ENCODE results near the gene CTSE.
"Not testable (repeated sequence)": the region's sequence is repeated elsewhere in the genome, so short reads cannot be mapped to it uniquely, and the experiment has no call there.

CTSE gene

DNA sequence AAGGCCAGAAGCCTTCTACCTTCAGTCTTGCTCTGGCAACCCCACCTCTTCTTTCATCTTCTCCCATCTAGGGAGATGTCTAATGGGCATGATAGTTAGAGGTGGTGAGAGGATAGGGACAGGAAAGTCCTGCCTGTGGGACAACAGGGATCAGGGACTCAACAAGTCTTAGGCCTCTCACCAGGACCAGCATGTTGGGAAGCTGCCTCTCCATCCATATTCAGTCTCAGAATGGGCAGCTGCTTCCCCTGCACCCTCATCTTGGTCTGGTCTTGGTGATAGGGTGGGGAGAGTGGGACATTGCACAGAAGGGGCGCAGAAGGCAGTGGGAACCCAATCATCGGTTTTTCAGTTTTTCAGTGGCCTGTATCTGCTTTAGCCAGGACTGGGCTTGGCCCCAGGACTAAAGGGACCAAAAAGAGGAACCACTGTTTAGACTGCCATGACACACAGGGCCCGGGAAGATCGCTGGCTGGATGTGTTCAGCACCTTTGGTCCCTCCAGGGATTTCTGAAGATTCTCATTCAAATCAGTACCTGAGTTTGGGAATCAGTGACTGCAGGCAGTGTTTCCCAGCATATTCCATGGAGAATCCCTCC, 42.0 kb upstream of the CTSE start:
- no peak overlapping the region for H3K4me3 ChIP-seq (replicated peaks; ENCODE audit: low read depth, low read length)
- DNase-seq (ENCODE audit: extremely low read depth, insufficient read length), result no peak
- H3K36me3 ChIP-seq (ENCODE audit: control insufficient read depth, insufficient read depth, low read length), result peaks cover 11% of the 10 kb centered on the region
- TF ChIP-seq, protein P1, sequence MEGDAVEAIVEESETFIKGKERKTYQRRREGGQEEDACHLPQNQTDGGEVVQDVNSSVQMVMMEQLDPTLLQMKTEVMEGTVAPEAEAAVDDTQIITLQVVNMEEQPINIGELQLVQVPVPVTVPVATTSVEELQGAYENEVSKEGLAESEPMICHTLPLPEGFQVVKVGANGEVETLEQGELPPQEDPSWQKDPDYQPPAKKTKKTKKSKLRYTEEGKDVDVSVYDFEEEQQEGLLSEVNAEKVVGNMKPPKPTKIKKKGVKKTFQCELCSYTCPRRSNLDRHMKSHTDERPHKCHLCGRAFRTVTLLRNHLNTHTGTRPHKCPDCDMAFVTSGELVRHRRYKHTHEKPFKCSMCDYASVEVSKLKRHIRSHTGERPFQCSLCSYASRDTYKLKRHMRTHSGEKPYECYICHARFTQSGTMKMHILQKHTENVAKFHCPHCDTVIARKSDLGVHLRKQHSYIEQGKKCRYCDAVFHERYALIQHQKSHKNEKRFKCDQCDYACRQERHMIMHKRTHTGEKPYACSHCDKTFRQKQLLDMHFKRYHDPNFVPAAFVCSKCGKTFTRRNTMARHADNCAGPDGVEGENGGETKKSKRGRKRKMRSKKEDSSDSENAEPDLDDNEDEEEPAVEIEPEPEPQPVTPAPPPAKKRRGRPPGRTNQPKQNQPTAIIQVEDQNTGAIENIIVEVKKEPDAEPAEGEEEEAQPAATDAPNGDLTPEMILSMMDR (IDR thresholded peaks at IDR 0.05; ENCODE audit: insufficient read depth, low read length, poor library complexity, severe bottlenecking), result no peak
- H3K27me3 ChIP-seq (replicated peaks; ENCODE audit: control insufficient read depth, insufficient read depth, low read length), result no peaks in the 10 kb centered on the region

DNA sequence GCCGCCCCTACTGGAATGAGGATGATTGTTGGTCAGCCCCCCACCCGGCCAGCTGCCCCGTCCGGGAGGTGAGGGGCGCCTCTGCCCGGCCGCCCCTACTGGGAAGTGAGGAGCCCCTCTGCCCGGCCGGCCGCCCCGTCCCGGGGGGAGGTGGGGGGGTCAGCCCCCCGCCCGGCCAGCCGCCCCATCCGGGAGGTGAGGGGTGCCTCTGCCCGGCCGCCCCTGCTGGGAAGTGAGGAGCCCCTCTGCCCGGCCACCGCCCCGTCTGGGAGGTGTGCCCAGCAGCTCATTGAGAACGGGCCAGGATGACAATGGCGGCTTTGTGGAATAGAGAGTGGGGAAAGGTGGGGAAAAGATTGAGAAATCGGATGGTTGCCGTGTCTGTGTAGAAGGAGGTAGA, 40.8 kb upstream of the CTSE start:
- not testable (repeated sequence) for DNase-seq (ENCODE audit: extremely low read depth, insufficient read length); H3K27me3 ChIP-seq (replicated peaks; ENCODE audit: control insufficient read depth, insufficient read depth, low read length); H3K4me3 ChIP-seq (replicated peaks; ENCODE audit: low read depth, low read length)
- H3K36me3 ChIP-seq (ENCODE audit: control insufficient read depth, insufficient read depth, low read length), result peaks cover 15% of the 10 kb centered on the region

DNA sequence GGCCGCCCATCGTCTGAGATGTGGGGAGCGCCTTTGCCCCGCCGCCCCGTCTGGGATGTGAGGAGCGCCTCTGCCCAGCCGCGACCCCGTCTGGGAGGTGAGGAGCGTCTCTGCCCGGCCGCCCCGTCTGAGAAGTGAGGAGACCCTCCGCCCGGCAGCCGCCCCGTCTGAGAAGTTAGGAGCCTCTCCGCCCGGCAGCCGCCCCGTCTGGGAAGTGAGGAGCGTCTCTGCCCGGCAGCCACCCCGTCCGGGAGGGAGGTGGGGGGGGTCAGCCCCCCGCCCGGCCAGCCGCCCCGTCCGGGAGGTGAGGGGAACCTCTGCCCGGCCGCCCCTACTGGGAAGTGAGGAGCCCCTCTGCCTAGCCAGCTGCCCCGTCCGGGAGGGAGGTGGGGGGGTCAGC, 40.3 kb upstream of the CTSE start:
- H3K4me3 ChIP-seq (replicated peaks; ENCODE audit: low read depth, low read length); H3K27me3 ChIP-seq (replicated peaks; ENCODE audit: control insufficient read depth, insufficient read depth, low read length); DNase-seq (ENCODE audit: extremely low read depth, insufficient read length): not testable (repeated sequence)
- peaks cover 18% of the 10 kb centered on the region for H3K36me3 ChIP-seq (ENCODE audit: control insufficient read depth, insufficient read depth, low read length)

DNA sequence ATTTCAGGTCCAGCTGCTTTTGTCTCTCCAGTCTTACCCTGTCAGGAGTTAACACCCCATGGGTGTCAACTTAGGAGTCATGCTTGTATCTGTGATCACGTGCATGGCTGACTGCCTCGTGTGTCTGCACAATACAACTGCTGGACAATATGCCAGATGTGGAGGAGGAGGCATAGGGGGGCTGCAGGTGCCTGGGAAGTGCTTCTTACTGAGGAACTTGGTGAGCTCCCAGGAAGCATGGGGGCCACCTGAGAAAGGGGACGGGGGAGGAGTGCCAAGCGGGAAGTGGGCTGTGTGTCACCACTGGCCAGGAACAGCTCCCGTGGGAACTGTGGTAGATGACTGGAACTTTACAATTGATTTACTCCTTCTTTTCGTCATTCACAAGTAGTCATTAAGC, 38.8 kb upstream of the CTSE start:
- no peak for DNase-seq (ENCODE audit: extremely low read depth, insufficient read length)
- Histone ChIP-seq H3K27me3 (replicated peaks; ENCODE audit: control insufficient read depth, insufficient read depth, low read length) (no peaks in the 10 kb centered on the region), H3K4me3 (replicated peaks; ENCODE audit: low read depth, low read length) (no peak overlapping the region), H3K36me3 (ENCODE audit: control insufficient read depth, insufficient read depth, low read length) (peaks cover 16% of the 10 kb centered on the region)
- TF ChIP-seq, protein P1 (IDR thresholded peaks at IDR 0.05; ENCODE audit: insufficient read depth, low read length, poor library complexity, severe bottlenecking), result no peak

DNA sequence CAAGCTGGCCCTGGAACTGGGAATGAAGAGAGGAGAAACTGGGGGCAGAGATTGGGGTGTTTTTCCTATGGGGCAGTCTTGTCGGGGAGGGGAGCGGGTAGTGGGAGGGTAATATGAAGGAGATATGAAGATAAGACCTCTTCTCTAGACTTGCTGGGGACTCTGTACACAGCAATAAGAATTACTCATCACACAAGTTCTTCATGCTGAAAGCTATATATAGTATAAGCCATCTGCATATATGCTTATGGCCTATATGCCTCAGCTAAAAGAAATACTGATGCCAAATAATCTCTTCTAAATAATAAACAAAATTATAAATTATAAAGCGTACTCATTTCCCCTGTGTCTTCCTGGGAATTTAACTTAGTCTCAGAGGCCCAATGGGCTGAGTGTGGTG, 37.1 kb upstream of the CTSE start:
- Histone ChIP-seq H3K36me3 (ENCODE audit: control insufficient read depth, insufficient read depth, low read length) (peaks cover 14% of the 10 kb centered on the region), H3K4me3 (replicated peaks; ENCODE audit: low read depth, low read length) (no peak overlapping the region), H3K27me3 (replicated peaks; ENCODE audit: control insufficient read depth, insufficient read depth, low read length) (no peaks in the 10 kb centered on the region)
- TF ChIP-seq, protein P1 (IDR thresholded peaks at IDR 0.05; ENCODE audit: insufficient read depth, low read length, poor library complexity, severe bottlenecking), result no peak
- no peak for DNase-seq (ENCODE audit: extremely low read depth, insufficient read length)

DNA sequence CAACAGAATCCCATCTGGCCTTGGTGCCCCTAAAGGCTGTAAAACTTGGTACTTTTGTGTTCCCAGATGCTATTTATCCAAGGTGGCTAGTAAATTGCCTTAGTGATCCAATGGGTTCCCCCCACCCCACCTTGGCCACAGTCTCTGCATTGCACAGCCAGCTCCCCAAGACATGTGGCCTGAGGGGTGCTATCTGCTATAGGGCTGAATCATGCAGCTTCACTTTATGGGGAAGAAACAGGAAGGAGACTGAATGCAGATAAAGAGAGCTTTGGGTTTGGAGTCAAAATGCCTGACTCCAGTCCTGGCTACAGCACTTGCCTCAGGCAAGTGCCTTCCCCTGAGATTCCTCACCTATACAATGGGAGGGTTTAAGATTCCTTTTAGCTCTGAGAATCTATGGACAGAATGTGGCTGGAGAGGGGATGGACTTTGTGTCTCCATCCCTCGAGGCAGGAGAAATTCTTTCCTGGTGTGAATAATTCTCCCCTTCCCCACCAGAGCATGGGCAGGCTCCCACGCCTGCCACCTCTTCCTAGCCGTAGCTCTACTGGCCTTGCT, 35.7 kb upstream of the CTSE start:
- H3K36me3 ChIP-seq (ENCODE audit: control insufficient read depth, insufficient read depth, low read length), result peaks cover 14% of the 10 kb centered on the region
- TF ChIP-seq, protein P1 (IDR thresholded peaks at IDR 0.05; ENCODE audit: insufficient read depth, low read length, poor library complexity, severe bottlenecking), result no peak
- DNase-seq (ENCODE audit: extremely low read depth, insufficient read length), result no peak
- H3K27me3 ChIP-seq (replicated peaks; ENCODE audit: control insufficient read depth, insufficient read depth, low read length), result no peaks in the 10 kb centered on the region
- H3K4me3 ChIP-seq (replicated peaks; ENCODE audit: low read depth, low read length), result no peak overlapping the region

DNA sequence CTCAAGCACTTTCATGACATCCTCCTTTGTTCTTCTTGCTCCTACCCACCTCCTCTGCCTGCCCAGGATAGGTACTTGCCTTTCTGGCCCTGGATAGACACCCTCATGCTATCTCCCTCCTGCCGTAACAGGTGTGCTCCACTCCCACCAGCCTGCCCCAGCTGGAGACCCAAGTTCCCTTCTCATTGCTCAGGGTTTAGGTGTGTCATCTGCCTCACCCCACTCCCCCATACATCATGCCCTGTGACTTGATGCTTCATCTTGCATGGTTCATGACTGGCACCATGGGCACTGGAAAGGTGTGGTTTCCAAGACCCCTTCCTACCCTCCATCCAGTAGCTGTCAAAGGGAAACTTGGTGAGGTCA, 35.2 kb upstream of the CTSE start:
- Histone ChIP-seq H3K27me3 (replicated peaks; ENCODE audit: control insufficient read depth, insufficient read depth, low read length) (no peaks in the 10 kb centered on the region), H3K4me3 (replicated peaks; ENCODE audit: low read depth, low read length) (no peak overlapping the region), H3K36me3 (ENCODE audit: control insufficient read depth, insufficient read depth, low read length) (peaks cover 14% of the 10 kb centered on the region)
- TF ChIP-seq, protein P1 (IDR thresholded peaks at IDR 0.05; ENCODE audit: insufficient read depth, low read length, poor library complexity, severe bottlenecking), result no peak
- no peak for DNase-seq (ENCODE audit: extremely low read depth, insufficient read length)

DNA sequence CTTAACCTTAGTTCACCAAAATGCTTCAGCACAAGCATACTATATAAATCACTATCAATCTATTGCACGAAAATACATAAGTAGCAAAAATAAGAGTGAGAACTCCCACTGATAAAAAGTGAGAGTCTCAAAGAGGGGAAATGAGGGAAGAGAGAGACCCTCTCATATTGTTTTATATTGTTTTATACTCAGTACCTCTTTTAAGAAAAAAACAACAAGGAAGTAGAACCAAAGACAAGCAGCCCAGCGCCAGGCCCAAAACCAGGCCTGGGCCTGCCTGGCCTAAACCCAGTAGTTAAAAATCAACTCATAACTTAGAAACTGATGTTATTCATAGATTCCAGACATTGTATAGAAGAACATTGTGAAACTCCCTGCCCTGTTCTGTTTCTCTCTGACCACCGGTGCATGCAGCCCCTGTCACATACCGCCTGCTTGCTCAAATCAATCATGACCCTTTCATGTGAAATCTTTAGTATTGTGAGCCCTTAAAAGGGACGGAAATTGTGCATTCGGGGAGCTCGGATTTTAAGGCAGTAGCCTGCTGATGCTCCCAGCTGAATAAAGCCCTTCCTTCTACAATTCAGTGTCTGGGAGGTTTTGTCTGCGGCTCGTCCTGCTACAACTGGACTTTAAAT, 34.7 kb upstream of the CTSE start:
- not testable (repeated sequence) for H3K27me3 ChIP-seq (replicated peaks; ENCODE audit: control insufficient read depth, insufficient read depth, low read length); H3K4me3 ChIP-seq (replicated peaks; ENCODE audit: low read depth, low read length); DNase-seq (ENCODE audit: extremely low read depth, insufficient read length)
- H3K36me3 ChIP-seq (ENCODE audit: control insufficient read depth, insufficient read depth, low read length), result peaks cover 14% of the 10 kb centered on the region

DNA sequence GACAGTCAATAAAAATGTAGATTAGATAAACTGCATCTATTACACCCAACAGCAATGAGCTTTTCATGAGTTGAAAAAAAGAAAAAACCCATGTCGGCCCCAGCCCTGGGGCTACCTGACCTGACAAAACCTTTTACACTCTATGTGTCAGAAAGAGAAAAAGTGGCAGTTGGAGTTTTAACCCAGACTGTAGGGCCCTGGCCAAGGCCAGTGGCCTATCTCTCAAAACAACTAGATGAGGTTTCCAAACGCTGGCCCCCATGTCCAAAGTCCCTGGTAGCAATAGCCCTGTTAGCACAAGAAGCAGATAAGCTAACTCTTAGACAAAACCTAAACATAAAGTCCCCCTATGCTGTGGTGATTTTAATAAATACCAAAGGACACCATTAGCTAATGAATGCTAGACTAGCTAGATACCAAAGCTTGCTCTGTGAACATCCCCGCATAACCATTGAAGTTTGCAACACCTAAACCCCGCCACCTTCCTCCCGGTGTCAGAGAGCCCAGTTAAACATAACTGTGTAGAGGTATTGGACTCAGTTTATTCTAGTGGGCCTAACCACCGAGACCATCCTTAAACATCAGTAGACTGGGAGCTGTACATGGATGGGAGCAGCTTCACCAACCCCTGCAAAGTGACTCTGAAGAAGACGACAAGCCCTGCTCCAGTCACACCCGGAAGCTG, 32.1 kb upstream of the CTSE start:
- H3K36me3 ChIP-seq (ENCODE audit: control insufficient read depth, insufficient read depth, low read length); H3K27me3 ChIP-seq (replicated peaks; ENCODE audit: control insufficient read depth, insufficient read depth, low read length); H3K4me3 ChIP-seq (replicated peaks; ENCODE audit: low read depth, low read length); DNase-seq (ENCODE audit: extremely low read depth, insufficient read length): not testable (repeated sequence)
